ENCODE results near the gene PCDHA1.

The PCDHA1 gene

GRCh38 chr5:140923601-140924000 is 137.7 kb downstream of the PCDHA1 start:
- no peak for DNase-seq (ENCODE audit: low spot score)

GRCh38 chr5:140925806-140926442 is 140.0 kb downstream of the PCDHA1 start, which contains the start of gene PCDHAC1:
TSS of gene PCDHAC1 (plus strand) at chr5:140926299. CDS start at chr5:140926893, 594 bp downstream.
- no peak for DNase-seq (ENCODE audit: low spot score)

GRCh38 chr5:140926443-140927227 is 140.7 kb downstream of the PCDHA1 start:
- peak; percentile 66 for DNase-seq (ENCODE audit: low spot score)

GRCh38 chr5:140927228-140927573 is 141.3 kb downstream of the PCDHA1 start:
- DNase-seq (ENCODE audit: low spot score), result no peak

GRCh38 chr5:140934964-140935606 is 149.1 kb downstream of the PCDHA1 start:
- no peak for DNase-seq (ENCODE audit: low spot score)

- no peak for DNase-seq (ENCODE audit: low spot score)
Observed at GRCh38 chr5:140946578-140946977, 160.6 kb downstream of the PCDHA1 start.

GRCh38 chr5:140951636-140952035 is 165.7 kb downstream of the PCDHA1 start:
- DNase-seq (ENCODE audit: low spot score), result no peak

GRCh38 chr5:140953234-140953633 is 167.3 kb downstream of the PCDHA1 start:
- DNase-seq (ENCODE audit: low spot score), result no peak

- no peak for DNase-seq (ENCODE audit: low spot score)
Observed at GRCh38 chr5:140962190-140962589, 176.2 kb downstream of the PCDHA1 start.

GRCh38 chr5:140964356-140964755 is 178.4 kb downstream of the PCDHA1 start:
- no peak for DNase-seq (ENCODE audit: low spot score)

- DNase-seq (ENCODE audit: low spot score), result no peak
Observed at GRCh38 chr5:140965905-140966292, 180.0 kb downstream of the PCDHA1 start.

GRCh38 chr5:140966293-140967225 is 180.6 kb downstream of the PCDHA1 start, which contains the start of gene PCDHAC2:
TSS of gene PCDHAC2 (plus strand) at chr5:140966476. CDS start at chr5:140966767, 291 bp downstream.
- DNase-seq (ENCODE audit: low spot score), result peak; percentile 10

GRCh38 chr5:140967226-140967893 is 181.4 kb downstream of the PCDHA1 start:
- no peak for DNase-seq (ENCODE audit: low spot score)

- no peak for DNase-seq (ENCODE audit: low spot score)
Observed at GRCh38 chr5:140969880-140970279, 183.9 kb downstream of the PCDHA1 start.

GRCh38 chr5:140973550-140973949 is 187.6 kb downstream of the PCDHA1 start:
- no peak for DNase-seq (ENCODE audit: low spot score)

- no peak for DNase-seq (ENCODE audit: low spot score)
Observed at GRCh38 chr5:140977003-140977402, 191.1 kb downstream of the PCDHA1 start.

GRCh38 chr5:140978260-140978659 is 192.3 kb downstream of the PCDHA1 start:
- DNase-seq (ENCODE audit: low spot score), result no peak

- DNase-seq (ENCODE audit: low spot score), result no peak
Observed at GRCh38 chr5:140978983-140979382, 193.0 kb downstream of the PCDHA1 start.

- DNase-seq (ENCODE audit: low spot score), result no peak
Observed at GRCh38 chr5:140982083-140982716, 196.3 kb downstream of the PCDHA1 start.

- DNase-seq (ENCODE audit: low spot score), result no peak
Observed at GRCh38 chr5:140986117-140986521, 200.2 kb downstream of the PCDHA1 start.

- no peak for DNase-seq (ENCODE audit: low spot score)
Observed at GRCh38 chr5:140988100-140988499, 202.2 kb downstream of the PCDHA1 start.
